H9 (cell line): ENCODE measurements around the gene CHST15. TPM values are rescaled to one million over a fixed set of nuclear protein-coding genes. Genes with fewer than 3 reads are reported as not detected.

Experiments used
- DNase-seq: peaks from one replicate; pipeline ENCODE4 v3.0.0-alpha.2; 2017
- H2AFZ ChIP-seq: one replicate; pipeline ENCODE4 v1.6.1; 2013; ENCODE audit warnings: mild to moderate bottlenecking, low read length, control low read depth, moderate library complexity
- H2AK5ac ChIP-seq: 2 replicates; pipeline ENCODE4 v1.6.1; 2013; ENCODE audit warnings: low read length, control low read depth, mixed read lengths; ENCODE audit not compliant: insufficient read length
- H2BK120ac ChIP-seq: one replicate; pipeline ENCODE4 v1.6.1; 2013; ENCODE audit warnings: low read depth, mild to moderate bottlenecking, low read length, control low read depth, inconsistent platforms; ENCODE audit not compliant: poor library complexity, severe bottlenecking
- H2BK12ac ChIP-seq: 2 replicates; pipeline ENCODE4 v1.6.1; 2013; ENCODE audit warnings: low read length, control low read depth, mixed read lengths, low read depth; ENCODE audit not compliant: insufficient read length
- H2BK15ac ChIP-seq: 2 replicates; pipeline ENCODE4 v1.6.1; 2013; ENCODE audit warnings: low read depth, low read length, control low read depth
- H2BK20ac ChIP-seq: one replicate; pipeline ENCODE4 v1.6.1; 2013; ENCODE audit warnings: low read depth, mild to moderate bottlenecking, low read length, control low read depth, inconsistent platforms; ENCODE audit not compliant: poor library complexity, severe bottlenecking
- H2BK5ac ChIP-seq: 2 replicates; pipeline ENCODE4 v1.6.1; 2013; ENCODE audit warnings: low read length, control low read depth, mixed read lengths; ENCODE audit not compliant: insufficient read length
- H3K14ac ChIP-seq: 2 replicates; pipeline ENCODE4 v1.6.1; 2013; ENCODE audit warnings: low read length, control low read depth; ENCODE audit not compliant: insufficient read depth
- H3K18ac ChIP-seq: 2 replicates; pipeline ENCODE4 v1.6.1; 2013; ENCODE audit warnings: low read depth, mild to moderate bottlenecking, mixed read lengths, low read length, control low read depth; ENCODE audit not compliant: insufficient read length
- H3K23ac ChIP-seq: 2 replicates; pipeline ENCODE4 v1.6.1; 2013; ENCODE audit warnings: low read length, control low read depth, mixed read lengths, low read depth; ENCODE audit not compliant: insufficient read length
- H3K23me2 ChIP-seq: 2 replicates; pipeline ENCODE4 v1.6.1; 2013; ENCODE audit warnings: low read depth, mild to moderate bottlenecking, mixed read lengths, low read length, control low read depth; ENCODE audit not compliant: insufficient read length, poor library complexity, severe bottlenecking
- H3K27ac ChIP-seq: 2 replicates; pipeline ENCODE4 v1.5.1; 2013; ENCODE audit warnings: low read length, control low read depth, mixed read lengths, low read depth; ENCODE audit not compliant: insufficient read length
- H3K27me3 ChIP-seq: 2 replicates; pipeline ENCODE4 v1.6.1; 2013; ENCODE audit warnings: low read length, control low read depth, inconsistent platforms; ENCODE audit not compliant: insufficient read depth
- H3K4ac ChIP-seq: 2 replicates; pipeline ENCODE4 v1.6.1; 2013; ENCODE audit warnings: low read depth, mild to moderate bottlenecking, control low read depth, inconsistent platforms, low read length, moderate library complexity
- H3K4me1 ChIP-seq: 2 replicates; pipeline ENCODE4 v1.6.1; 2013; ENCODE audit warnings: low read length, control low read depth, inconsistent platforms; ENCODE audit not compliant: insufficient read depth
- H3K4me2 ChIP-seq: 2 replicates; pipeline ENCODE4 v1.6.1; 2013; ENCODE audit warnings: low read length, control low read depth, mixed read lengths; ENCODE audit not compliant: insufficient read length, insufficient read depth
- H3K56ac ChIP-seq: 2 replicates; pipeline ENCODE4 v1.6.1; 2013; ENCODE audit warnings: low read depth, mild to moderate bottlenecking, mixed read lengths, low read length, control low read depth; ENCODE audit not compliant: insufficient read length
- H3K79me1 ChIP-seq: 2 replicates; pipeline ENCODE4 v1.6.1; 2013; ENCODE audit warnings: low read depth, mild to moderate bottlenecking, moderate library complexity, low read length, control low read depth, inconsistent platforms; ENCODE audit not compliant: insufficient read depth, poor library complexity, severe bottlenecking
- H3K79me2 ChIP-seq: 2 replicates; pipeline ENCODE4 v1.6.1; 2013; ENCODE audit warnings: low read length, control low read depth, inconsistent platforms; ENCODE audit not compliant: insufficient read depth
- H3K9ac ChIP-seq: 2 replicates; pipeline ENCODE4 v1.6.1; 2013; ENCODE audit warnings: low read length, control low read depth, mixed read lengths; ENCODE audit not compliant: insufficient read length; ENCODE audit errors: extremely low read depth
- H3K9me3 ChIP-seq: one replicate; pipeline ENCODE4 v1.6.1; 2013; ENCODE audit warnings: low read depth, low read length, inconsistent platforms; ENCODE audit not compliant: control insufficient read depth
- H3T11ph ChIP-seq: one replicate; pipeline ENCODE4 v1.6.1; 2013; ENCODE audit warnings: mild to moderate bottlenecking, low read length, control low read depth, inconsistent platforms
- H4K20me1 ChIP-seq: one replicate; pipeline ENCODE4 v1.6.1; 2013; ENCODE audit not compliant: control insufficient read depth, insufficient read length, insufficient read depth
- H4K5ac ChIP-seq: 2 replicates; pipeline ENCODE4 v1.6.1; 2013; ENCODE audit warnings: low read depth, mild to moderate bottlenecking, mixed read lengths, low read length, control low read depth; ENCODE audit not compliant: insufficient read length
- H4K8ac ChIP-seq: replicated peaks from 2 replicates; pipeline ENCODE4 v1.6.1; 2013; ENCODE audit warnings: low read length, control low read depth, mixed read lengths, low read depth; ENCODE audit not compliant: insufficient read length
- H4K91ac ChIP-seq: 2 replicates; pipeline ENCODE4 v1.6.1; 2013; ENCODE audit warnings: low read depth, mild to moderate bottlenecking, moderate library complexity, mixed read lengths, low read length, control low read depth; ENCODE audit not compliant: insufficient read length
- H3K27ac Mint-ChIP-seq, 3 experiments: 2 replicates in 2 of 3; 3 replicates in 1 of 3; pipeline ENCODE4 v1.8.0; 2020 to 2021; ENCODE audit warnings: mixed read lengths in 3 of 3, mild to moderate bottlenecking in 1 of 3, moderate library complexity in 1 of 3
- H3K27me3 Mint-ChIP-seq: 2 replicates; pipeline ENCODE4 v1.8.0; 2021; ENCODE audit warnings: low read depth, mild to moderate bottlenecking, moderate library complexity, mixed read lengths
- H3K36me3 Mint-ChIP-seq, 3 experiments: 2 replicates in 2 of 3; 3 replicates in 1 of 3; pipeline ENCODE4 v1.8.0; 2020 to 2021; ENCODE audit warnings: low read depth in 3 of 3, mixed read lengths in 3 of 3; ENCODE audit not compliant: insufficient read depth in 1 of 3
- H3K4me1 Mint-ChIP-seq, 2 experiments: 2 replicates each; pipeline ENCODE4 v1.8.0; 2020; ENCODE audit warnings: mixed read lengths in 2 of 2
- H3K4me3 Mint-ChIP-seq, 2 experiments: 2 replicates in 1 of 2; 3 replicates in 1 of 2; pipeline ENCODE4 v1.8.0; 2020 to 2021; ENCODE audit warnings: mild to moderate bottlenecking in 2 of 2, mixed read lengths in 2 of 2, moderate library complexity in 1 of 2
- H3K9me3 Mint-ChIP-seq, 2 experiments: 2 replicates in 1 of 2; 3 replicates in 1 of 2; pipeline ENCODE4 v1.8.0; 2020; ENCODE audit warnings: mild to moderate bottlenecking in 2 of 2, mixed read lengths in 2 of 2, moderate library complexity in 1 of 2
- WGBS: extraction: QIAGEN DNeasy Blood & Tissue Kit; methylation state at CpG from one replicate; pipeline ENCODE4 v1.1.7; 2013; ENCODE audit warnings: missing lambda C conversion rate, low lambda C conversion rate, mixed read lengths; ENCODE audit not compliant: insufficient read length; ENCODE audit errors: extremely low coverage; 5-methylcytosine and 5-hydroxymethylcytosine counted together
- total RNA-seq: library from RNA; stranded (reverse); gene quantifications from 2 replicates; pipeline ENCODE4 v1.2.1, GENCODE V29; 2021
- TF ChIP-seq, protein P1 (sequence below): fragments of 200-600 bp; sonication (generic); conservative IDR thresholded peaks from 3 replicates; pipeline ENCODE4 v1.8.0; 2021; ENCODE audit warnings: antibody characterized with exemption, mild to moderate bottlenecking

The CHST15 gene
- total RNA-seq, 1 experiment from 2014 or later: 8.7 TPM

DNA sequence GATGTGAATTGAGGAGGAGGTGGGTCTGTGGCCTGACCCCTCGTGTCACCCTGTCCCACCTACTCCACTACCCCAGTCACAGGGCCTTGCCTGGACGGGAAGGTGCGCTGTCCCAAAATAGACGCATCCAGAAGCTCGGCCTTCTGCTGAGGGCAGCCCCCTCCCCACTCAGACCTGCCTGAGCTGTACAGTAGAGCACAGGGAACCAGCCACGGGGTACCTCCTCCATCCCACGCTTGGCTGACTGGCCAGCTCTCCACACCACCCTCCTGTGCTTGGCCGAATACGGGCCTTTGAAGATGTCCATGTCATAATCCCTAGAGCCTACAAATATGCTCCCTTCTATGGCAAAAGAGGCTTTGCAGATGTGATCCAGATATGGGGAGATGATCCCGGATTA, 88.3 kb downstream of the CHST15 start:
- Histone ChIP-seq H2AFZ (no peak overlapping the region), H4K20me1 (no peaks in the 10 kb centered on the region), H4K8ac (no peak overlapping the region), H3T11ph (no peak overlapping the region), H3K9me3 (no peaks in the 10 kb centered on the region), H2AK5ac (no peak overlapping the region), H4K91ac (no peak overlapping the region), H4K5ac (no peak overlapping the region), H2BK12ac (no peak overlapping the region), H3K27me3 (no peaks in the 10 kb centered on the region), H3K79me2 (no peaks in the 10 kb centered on the region), H2BK15ac (no peak overlapping the region), H2BK5ac (no peak overlapping the region), H3K79me1 (no peaks in the 10 kb centered on the region), H3K9ac (no peak overlapping the region), H3K27ac (no peak overlapping the region), H3K18ac (no peak overlapping the region), H3K23me2 (no peaks in the 10 kb centered on the region), H2BK20ac (no peak overlapping the region), H3K56ac (no peak overlapping the region), H3K4me1 (no peaks in the 10 kb centered on the region), H2BK120ac (no peak overlapping the region), H3K23ac (no peak overlapping the region), H3K14ac (no peak overlapping the region), H3K4me2 (no peak overlapping the region), H3K4ac (no peak overlapping the region)
- Mint-ChIP-seq H3K4me3 (no peak overlapping the region), H3K27ac (no peak overlapping the region; a peak in 1 of 7 replicates), H3K4me1 (peaks cover 8 to 12% of the 10 kb centered on the region in 2 experiments), H3K9me3 (no peaks in the 10 kb centered on the region), H3K36me3 (peaks cover 7 to 10% (median 10%) of the 10 kb centered on the region in 3 experiments; a peak in 6 of 7 replicates), H3K27me3 (no peaks in the 10 kb centered on the region; the same call in 1 of the 2 replicates)
- WGBS: no CpG with 5 or more reads among the region's 10 CpGs
- TF ChIP-seq, protein P1, sequence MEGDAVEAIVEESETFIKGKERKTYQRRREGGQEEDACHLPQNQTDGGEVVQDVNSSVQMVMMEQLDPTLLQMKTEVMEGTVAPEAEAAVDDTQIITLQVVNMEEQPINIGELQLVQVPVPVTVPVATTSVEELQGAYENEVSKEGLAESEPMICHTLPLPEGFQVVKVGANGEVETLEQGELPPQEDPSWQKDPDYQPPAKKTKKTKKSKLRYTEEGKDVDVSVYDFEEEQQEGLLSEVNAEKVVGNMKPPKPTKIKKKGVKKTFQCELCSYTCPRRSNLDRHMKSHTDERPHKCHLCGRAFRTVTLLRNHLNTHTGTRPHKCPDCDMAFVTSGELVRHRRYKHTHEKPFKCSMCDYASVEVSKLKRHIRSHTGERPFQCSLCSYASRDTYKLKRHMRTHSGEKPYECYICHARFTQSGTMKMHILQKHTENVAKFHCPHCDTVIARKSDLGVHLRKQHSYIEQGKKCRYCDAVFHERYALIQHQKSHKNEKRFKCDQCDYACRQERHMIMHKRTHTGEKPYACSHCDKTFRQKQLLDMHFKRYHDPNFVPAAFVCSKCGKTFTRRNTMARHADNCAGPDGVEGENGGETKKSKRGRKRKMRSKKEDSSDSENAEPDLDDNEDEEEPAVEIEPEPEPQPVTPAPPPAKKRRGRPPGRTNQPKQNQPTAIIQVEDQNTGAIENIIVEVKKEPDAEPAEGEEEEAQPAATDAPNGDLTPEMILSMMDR: no peak
- DNase-seq: no peak
